GM19397 (cell line): ENCODE results near the gene WNT4.
"Not testable (repeated sequence)": the region's sequence is repeated elsewhere in the genome, so short reads cannot be mapped to it uniquely, and the experiment has no call there.

Experiments
- ATAC-seq: cut with Tn5 transposase; IDR thresholded peaks from one replicate; pipeline ENCODE4 v1.9.1; 2021; ENCODE audit warnings: mild to moderate bottlenecking, moderate library complexity; ENCODE audit not compliant: unreplicated experiment

Gene WNT4

GRCh38 chr1:22114083-22115012 is 28.5 kb downstream of the WNT4 start:
- no peak for ATAC-seq

- no peak for ATAC-seq
These were observed 30.3 kb downstream of the WNT4 start for GRCh38 chr1:22112554-22112953.

- no peak for ATAC-seq
These were observed 31.3 kb downstream of the WNT4 start for GRCh38 chr1:22111620-22112019.

GRCh38 chr1:22111115-22111514 is 31.8 kb downstream of the WNT4 start:
- no peak for ATAC-seq

GRCh38 chr1:22110016-22110415 is 32.9 kb downstream of the WNT4 start:
- no peak for ATAC-seq

GRCh38 chr1:22108339-22109105 is 34.4 kb downstream of the WNT4 start:
- ATAC-seq, result no peak

GRCh38 chr1:22107126-22107525 is 35.8 kb downstream of the WNT4 start:
- no peak for ATAC-seq

- ATAC-seq, result no peak
These were observed 37.2 kb downstream of the WNT4 start for GRCh38 chr1:22105611-22106207.

GRCh38 chr1:22104865-22105437 is 37.9 kb downstream of the WNT4 start:
- no peak for ATAC-seq

- no peak for ATAC-seq
These were observed 38.8 kb downstream of the WNT4 start for GRCh38 chr1:22104094-22104493.

- ATAC-seq, result no peak
These were observed 40.2 kb downstream of the WNT4 start for GRCh38 chr1:22102746-22103145.

- no peak for ATAC-seq
These were observed 40.9 kb downstream of the WNT4 start for GRCh38 chr1:22101995-22102394.

- no peak for ATAC-seq
These were observed 41.7 kb downstream of the WNT4 start for GRCh38 chr1:22101199-22101598.

- no peak for ATAC-seq
These were observed 42.7 kb downstream of the WNT4 start for GRCh38 chr1:22100168-22100567.

- ATAC-seq, result no peak
These were observed 44.1 kb downstream of the WNT4 start for GRCh38 chr1:22098752-22099151.

- ATAC-seq, result no peak
These were observed 46.4 kb downstream of the WNT4 start for GRCh38 chr1:22096463-22096862.

- ATAC-seq, result no peak
These were observed 46.9 kb downstream of the WNT4 start for GRCh38 chr1:22096036-22096435.

- no peak for ATAC-seq
These were observed 49.4 kb downstream of the WNT4 start for GRCh38 chr1:22093513-22093912.

GRCh38 chr1:22092026-22092768 is 50.7 kb downstream of the WNT4 start:
- ATAC-seq, result not testable (repeated sequence)

- ATAC-seq, result no peak
These were observed 52.0 kb downstream of the WNT4 start for GRCh38 chr1:22090867-22091266.

GRCh38 chr1:22089787-22090186 is 53.1 kb downstream of the WNT4 start:
- no peak for ATAC-seq
